ENCODE measurements around the gene SGSH.

The SGSH gene

GRCh38 chr17:80233202-80233601 lies 13.1 kb upstream of the SGSH start:
- TF ChIP-seq SUZ12 (IDR thresholded peaks at IDR 0.05; ENCODE audit: extremely low read depth, insufficient read depth, insufficient read length) (no peak), ZNF274 (IDR thresholded peaks at IDR 0.05; ENCODE audit: low read depth, low read length) (no peak), YY1 (IDR thresholded peaks at IDR 0.05; ENCODE audit: insufficient read depth, insufficient read length) (no peak)
- Histone ChIP-seq H3K4me1 (ENCODE audit: insufficient read depth, insufficient read length) (no peaks in the 10 kb centered on the region), H3K36me3 (ENCODE audit: insufficient read depth, insufficient read length, low read length) (peaks cover 48% of the 10 kb centered on the region), H3K4me3 (ENCODE audit: insufficient read length, low read depth) (no peak overlapping the region), H3K9ac (ENCODE audit: insufficient read length, low read depth) (no peak overlapping the region), H3K9me3 (ENCODE audit: insufficient read depth, low read length) (peaks cover 25% of the 10 kb centered on the region), H3K27me3 (ENCODE audit: insufficient read depth, insufficient read length) (no peaks in the 10 kb centered on the region)
- no peak for DNase-seq (ENCODE audit: low read depth, low spot score)

DNA sequence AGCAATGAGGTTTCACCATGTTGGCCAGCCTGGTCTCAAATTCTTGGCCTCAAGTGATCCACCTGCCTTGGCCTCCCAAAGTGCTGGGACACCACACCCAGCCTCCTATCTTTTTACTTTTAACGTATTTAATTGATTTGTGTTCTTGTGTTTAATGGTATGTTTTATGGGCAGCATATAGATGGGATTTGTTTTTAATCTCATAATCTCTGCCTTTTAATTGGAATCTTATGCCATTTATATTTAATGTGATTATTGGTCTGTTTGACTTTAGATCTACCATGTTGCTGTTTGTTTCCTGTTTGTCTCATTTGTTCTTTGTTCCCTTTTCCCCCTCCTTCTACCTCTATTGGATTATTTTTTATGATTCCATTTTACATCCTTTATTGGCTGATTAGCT lies 12.3 kb upstream of the SGSH start:
- no peak for DNase-seq (ENCODE audit: low read depth, low spot score)
- Histone ChIP-seq H3K27me3 (ENCODE audit: insufficient read depth, insufficient read length) (no peaks in the 10 kb centered on the region), H3K36me3 (ENCODE audit: insufficient read depth, insufficient read length, low read length) (peaks cover 47% of the 10 kb centered on the region), H3K4me1 (ENCODE audit: insufficient read depth, insufficient read length) (peaks cover 4% of the 10 kb centered on the region), H3K4me3 (ENCODE audit: insufficient read length, low read depth) (no peak overlapping the region), H3K9ac (ENCODE audit: insufficient read length, low read depth) (no peak overlapping the region), H3K9me3 (ENCODE audit: insufficient read depth, low read length) (peaks cover 25% of the 10 kb centered on the region)
- TF ChIP-seq ZNF274 (IDR thresholded peaks at IDR 0.05; ENCODE audit: low read depth, low read length) (no peak), SUZ12 (IDR thresholded peaks at IDR 0.05; ENCODE audit: extremely low read depth, insufficient read depth, insufficient read length) (no peak), YY1 (IDR thresholded peaks at IDR 0.05; ENCODE audit: insufficient read depth, insufficient read length) (no peak)

- H3K9me3 ChIP-seq (ENCODE audit: insufficient read depth, low read length), result peaks cover 25% of the 10 kb centered on the region
- DNase-seq (ENCODE audit: low read depth, low spot score), result no peak
- H3K36me3 ChIP-seq (ENCODE audit: insufficient read depth, insufficient read length, low read length), result peaks cover 33% of the 10 kb centered on the region
- H3K4me1 ChIP-seq (ENCODE audit: insufficient read depth, insufficient read length), result peaks cover 12% of the 10 kb centered on the region
- TF ChIP-seq SUZ12 (IDR thresholded peaks at IDR 0.05; ENCODE audit: extremely low read depth, insufficient read depth, insufficient read length) (no peak), YY1 (IDR thresholded peaks at IDR 0.05; ENCODE audit: insufficient read depth, insufficient read length) (no peak), ZNF274 (IDR thresholded peaks at IDR 0.05; ENCODE audit: low read depth, low read length) (no peak)
- H3K4me3 ChIP-seq (ENCODE audit: insufficient read length, low read depth), result no peak overlapping the region
- no peak overlapping the region for H3K9ac ChIP-seq (ENCODE audit: insufficient read length, low read depth)
- H3K27me3 ChIP-seq (ENCODE audit: insufficient read depth, insufficient read length), result no peaks in the 10 kb centered on the region
Observed at GRCh38 chr17:80229011-80229410, 8.9 kb upstream of the SGSH start.

DNA sequence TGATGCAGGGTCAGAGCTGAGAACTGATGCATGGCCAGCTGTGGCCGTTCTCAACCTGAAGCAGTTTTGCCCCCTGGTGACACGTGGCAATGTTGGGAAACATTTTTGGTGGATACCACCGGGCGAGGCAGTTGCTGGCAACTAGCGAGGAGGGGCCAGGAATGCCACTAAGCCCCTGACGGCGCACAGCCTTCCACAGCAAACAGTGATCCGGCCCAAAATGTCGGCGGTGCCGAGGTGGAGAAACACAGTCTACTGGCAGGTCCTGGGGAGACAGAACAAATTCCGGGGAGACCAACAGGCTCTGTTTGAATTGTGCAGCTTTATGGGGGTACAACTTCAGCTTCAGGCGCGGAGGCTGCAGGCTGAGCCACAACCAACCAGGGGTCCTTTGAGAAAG lies 8.3 kb upstream of the SGSH start:
- Histone ChIP-seq H3K4me3 (ENCODE audit: insufficient read length, low read depth) (no peak overlapping the region), H3K4me1 (ENCODE audit: insufficient read depth, insufficient read length) (peaks cover 12% of the 10 kb centered on the region), H3K9me3 (ENCODE audit: insufficient read depth, low read length) (peaks cover 22% of the 10 kb centered on the region), H3K9ac (ENCODE audit: insufficient read length, low read depth) (no peak overlapping the region), H3K27me3 (ENCODE audit: insufficient read depth, insufficient read length) (no peaks in the 10 kb centered on the region), H3K36me3 (ENCODE audit: insufficient read depth, insufficient read length, low read length) (peaks cover 38% of the 10 kb centered on the region)
- TF ChIP-seq YY1 (IDR thresholded peaks at IDR 0.05; ENCODE audit: insufficient read depth, insufficient read length), result no peak
- no peak for TF ChIP-seq ZNF274 (IDR thresholded peaks at IDR 0.05; ENCODE audit: low read depth, low read length)
- TF ChIP-seq SUZ12 (IDR thresholded peaks at IDR 0.05; ENCODE audit: extremely low read depth, insufficient read depth, insufficient read length), result no peak
- no peak for DNase-seq (ENCODE audit: low read depth, low spot score)

- peaks cover 14% of the 10 kb centered on the region for H3K9me3 ChIP-seq (ENCODE audit: insufficient read depth, low read length)
- H3K27me3 ChIP-seq (ENCODE audit: insufficient read depth, insufficient read length), result no peaks in the 10 kb centered on the region
- peaks cover 12% of the 10 kb centered on the region for H3K4me1 ChIP-seq (ENCODE audit: insufficient read depth, insufficient read length)
- no peak for DNase-seq (ENCODE audit: low read depth, low spot score)
- H3K4me3 ChIP-seq (ENCODE audit: insufficient read length, low read depth), result no peak overlapping the region
- H3K36me3 ChIP-seq (ENCODE audit: insufficient read depth, insufficient read length, low read length), result peaks cover 43% of the 10 kb centered on the region
- TF ChIP-seq YY1 (IDR thresholded peaks at IDR 0.05; ENCODE audit: insufficient read depth, insufficient read length) (no peak), SUZ12 (IDR thresholded peaks at IDR 0.05; ENCODE audit: extremely low read depth, insufficient read depth, insufficient read length) (no peak), ZNF274 (IDR thresholded peaks at IDR 0.05; ENCODE audit: low read depth, low read length) (no peak)
- no peak overlapping the region for H3K9ac ChIP-seq (ENCODE audit: insufficient read length, low read depth)
Observed at GRCh38 chr17:80227666-80228065, 7.5 kb upstream of the SGSH start.

- H3K4me1 ChIP-seq (ENCODE audit: insufficient read depth, insufficient read length), result peaks cover 12% of the 10 kb centered on the region
- peaks cover 9% of the 10 kb centered on the region for H3K9me3 ChIP-seq (ENCODE audit: insufficient read depth, low read length)
- DNase-seq (ENCODE audit: low read depth, low spot score), result no peak
- H3K36me3 ChIP-seq (ENCODE audit: insufficient read depth, insufficient read length, low read length), result peaks cover 42% of the 10 kb centered on the region
- no peak for TF ChIP-seq YY1 (IDR thresholded peaks at IDR 0.05; ENCODE audit: insufficient read depth, insufficient read length)
- TF ChIP-seq SUZ12 (IDR thresholded peaks at IDR 0.05; ENCODE audit: extremely low read depth, insufficient read depth, insufficient read length), result no peak
- no peak for TF ChIP-seq ZNF274 (IDR thresholded peaks at IDR 0.05; ENCODE audit: low read depth, low read length)
- H3K27me3 ChIP-seq (ENCODE audit: insufficient read depth, insufficient read length), result no peaks in the 10 kb centered on the region
- no peak overlapping the region for H3K4me3 ChIP-seq (ENCODE audit: insufficient read length, low read depth)
- H3K9ac ChIP-seq (ENCODE audit: insufficient read length, low read depth), result no peak overlapping the region
Observed at GRCh38 chr17:80227156-80227555, 7.0 kb upstream of the SGSH start.

GRCh38 chr17:80225230-80225629 lies 5.1 kb upstream of the SGSH start:
- H3K9ac ChIP-seq (ENCODE audit: insufficient read length, low read depth), result no peak overlapping the region
- TF ChIP-seq ZNF274 (IDR thresholded peaks at IDR 0.05; ENCODE audit: low read depth, low read length) (no peak), YY1 (IDR thresholded peaks at IDR 0.05; ENCODE audit: insufficient read depth, insufficient read length) (no peak), SUZ12 (IDR thresholded peaks at IDR 0.05; ENCODE audit: extremely low read depth, insufficient read depth, insufficient read length) (no peak)
- no peak overlapping the region for H3K4me3 ChIP-seq (ENCODE audit: insufficient read length, low read depth)
- no peak for DNase-seq (ENCODE audit: low read depth, low spot score)
- peaks cover 20% of the 10 kb centered on the region for H3K4me1 ChIP-seq (ENCODE audit: insufficient read depth, insufficient read length)
- H3K36me3 ChIP-seq (ENCODE audit: insufficient read depth, insufficient read length, low read length), result peaks cover 49% of the 10 kb centered on the region
- no peaks in the 10 kb centered on the region for H3K27me3 ChIP-seq (ENCODE audit: insufficient read depth, insufficient read length)
- no peaks in the 10 kb centered on the region for H3K9me3 ChIP-seq (ENCODE audit: insufficient read depth, low read length)
